H1 (cell line): ENCODE data around the gene FGB. TPM values are rescaled to one million over a fixed set of nuclear protein-coding genes. Genes with fewer than 3 reads are reported as not detected.

Experiments
- CEBPB ChIP-seq: IDR thresholded peaks from 2 replicates; pipeline ENCODE4 v1.6.1; 2012; ENCODE audit warnings: low read depth, low read length
- CHD7 ChIP-seq: fragments of 300-600 bp; sonication (generic); IDR thresholded peaks from 2 replicates; pipeline ENCODE4 v1.7.1; 2012; ENCODE audit warnings: low read length, moderate library complexity, mild to moderate bottlenecking, inconsistent platforms; ENCODE audit not compliant: insufficient replicate concordance
- POLR2A ChIP-seq, 2 experiments: IDR thresholded peaks; 1 replicate in 1 of 2; 2 replicates in 1 of 2; pipeline ENCODE4 v1.6.1; 2011; ENCODE audit warnings: low read depth in 2 of 2, low read length in 2 of 2, mild to moderate bottlenecking in 2 of 2; ENCODE audit errors: control extremely low read depth in 1 of 2
- POU5F1 ChIP-seq: IDR thresholded peaks from 2 replicates; pipeline ENCODE4 v1.6.1; 2011; ENCODE audit warnings: low read depth, mild to moderate bottlenecking, low read length, moderate library complexity
- RBBP5 ChIP-seq: IDR thresholded peaks from 2 replicates; pipeline ENCODE4 v1.7.1; 2012; ENCODE audit warnings: low read depth, mild to moderate bottlenecking, inconsistent platforms, low read length, moderate library complexity, borderline replicate concordance
- RFX5 ChIP-seq: IDR thresholded peaks from 2 replicates; pipeline ENCODE4 v1.6.1; 2011; ENCODE audit warnings: low read depth, low read length, improper control_type of control experiment, borderline replicate concordance
- polyA plus RNA-seq, 7 experiments: library from polyadenylated mRNA; depleted of rRNA in 3 of 7; stranded (reverse) in 5 of 7; unstranded in 2 of 7; fragments of >200 nt in 5 of 7; fragments of 200-250 nt in 2 of 7; gene quantifications; 1 replicate in 5 of 7; 2 replicates in 1 of 7; 4 replicates in 1 of 7; pipeline versions ENCODE4 v1.2.1 to v1.2.3, GENCODE V29; 2011 to 2013; ENCODE audit warnings: missing spikeins in 2 of 7, mixed read lengths in 2 of 7
- total RNA-seq: library from RNA; stranded (reverse); fragmentation: NEBNext Ultra II Directional; extraction: Animal tissue kit (Norgen Biotek cat#: 25700); gene quantifications from 2 replicates; pipeline ENCODE4 v1.2.1, GENCODE V29; 2021

Gene FGB
- total and polyA plus RNA-seq, 2 of the 8 experiments (the other 6 are each of a cell fraction or from before 2014, with no cell fraction given): not detected

- TF ChIP-seq CHD7 (no peak), POU5F1 (no peak), RFX5 (no peak), CEBPB (no peak), POLR2A (IDR thresholded peaks at IDR 0.05; ENCODE audit: control extremely low read depth in 1 of 2, low read depth in 2 of 2, low read length in 2 of 2) (no peak), RBBP5 (no peak)
Measured at GRCh38 chr4:154611833-154612232, 49.0 kb downstream of the FGB start (continued).
